Gastroesophageal sphincter (tissue), 4 donors: ENCODE data around the gene ZMIZ1. TPM values are rescaled to one million over a fixed set of nuclear protein-coding genes. Genes with fewer than 3 reads are reported as not detected.
A peak's percentile ranks its signal among the peaks of the same experiment; 100 is the strongest.

Source experiments
- ATAC-seq: fragments of 150-250 bp; one replicate; pipeline ENCODE4 v1.9.1; 2016; ENCODE audit warnings: mild to moderate bottlenecking, moderate library complexity
- H3K27ac ChIP-seq, 4 donors: fragments of 200-600 bp; sonication (generic) in 3 of 4; 1 replicate in 3 of 4; 2 replicates in 1 of 4; pipeline ENCODE4 v1.5.1; 2016 to 2019
- H3K27me3 ChIP-seq: fragments of 200-600 bp; sonication (generic); one replicate; pipeline ENCODE4 v1.5.1; 2019
- H3K36me3 ChIP-seq, 2 donors: fragments of 200-600 bp; sonication (generic); one replicate each; pipeline ENCODE4 v1.5.1; 2019; ENCODE audit warnings: control low read depth in 1 of 2
- H3K4me1 ChIP-seq, 3 donors: fragments of 200-600 bp; sonication (generic); 1 replicate in 2 of 3; 2 replicates in 1 of 3; pipeline ENCODE4 v1.5.1; 2016 to 2019; ENCODE audit warnings: control low read depth in 2 of 3
- H3K4me3 ChIP-seq, 2 donors: fragments of 200-600 bp; sonication (generic); one replicate each; pipeline ENCODE4 v1.5.1; 2019; ENCODE audit warnings: mild to moderate bottlenecking in 1 of 2, moderate library complexity in 1 of 2
- H3K9me3 ChIP-seq, 3 donors: fragments of 200-600 bp; sonication (generic); one replicate each; pipeline ENCODE4 v1.5.1; 2017 to 2019; ENCODE audit warnings: control low read depth in 2 of 3
- EP300 ChIP-seq: sonication (generic); formaldehyde crosslinking; IDR thresholded peaks from one replicate; pipeline ENCODE4 v1.6.1; 2017; ENCODE audit warnings: antibody characterized with exemption, mild to moderate bottlenecking
- POLR2A ChIP-seq, 2 donors: fragments of 450-650 bp; IDR thresholded peaks; one replicate each; pipeline ENCODE4 v1.6.1; 2017; ENCODE audit warnings: antibody characterized with exemption in 2 of 2, mild to moderate bottlenecking in 2 of 2, moderate library complexity in 1 of 2
- POLR2AphosphoS5 ChIP-seq: sonication (generic); formaldehyde crosslinking; IDR thresholded peaks from one replicate; pipeline ENCODE4 v1.6.1; 2017; ENCODE audit warnings: antibody characterized with exemption
- WGBS, 2 donors: methylation state at CpG; one replicate each; pipeline ENCODE4 v1.1.5; 2018; ENCODE audit warnings: low coverage in 1 of 2; 5-methylcytosine and 5-hydroxymethylcytosine counted together
- total RNA-seq, 4 donors: library from RNA; depleted of rRNA; stranded (reverse); fragments of >200 nt; gene quantifications; one replicate each; pipeline ENCODE4 v1.1.0, GENCODE V29; 2016
- TF ChIP-seq, protein P1 (sequence below), 4 experiments: fragments of 200-600 bp in 2 of 4; fragments of 450-650 bp in 2 of 4; sonication (generic) in 1 of 4; IDR thresholded peaks; one replicate each; pipeline ENCODE4 v1.5.1; 2017 to 2019; ENCODE audit warnings: antibody characterized with exemption in 4 of 4, mild to moderate bottlenecking in 2 of 4, moderate library complexity in 2 of 4

Gene ZMIZ1
- total RNA-seq, 4 donors from 2014 or later: 36.3 to 79.2 (median 67.1) TPM

DNA sequence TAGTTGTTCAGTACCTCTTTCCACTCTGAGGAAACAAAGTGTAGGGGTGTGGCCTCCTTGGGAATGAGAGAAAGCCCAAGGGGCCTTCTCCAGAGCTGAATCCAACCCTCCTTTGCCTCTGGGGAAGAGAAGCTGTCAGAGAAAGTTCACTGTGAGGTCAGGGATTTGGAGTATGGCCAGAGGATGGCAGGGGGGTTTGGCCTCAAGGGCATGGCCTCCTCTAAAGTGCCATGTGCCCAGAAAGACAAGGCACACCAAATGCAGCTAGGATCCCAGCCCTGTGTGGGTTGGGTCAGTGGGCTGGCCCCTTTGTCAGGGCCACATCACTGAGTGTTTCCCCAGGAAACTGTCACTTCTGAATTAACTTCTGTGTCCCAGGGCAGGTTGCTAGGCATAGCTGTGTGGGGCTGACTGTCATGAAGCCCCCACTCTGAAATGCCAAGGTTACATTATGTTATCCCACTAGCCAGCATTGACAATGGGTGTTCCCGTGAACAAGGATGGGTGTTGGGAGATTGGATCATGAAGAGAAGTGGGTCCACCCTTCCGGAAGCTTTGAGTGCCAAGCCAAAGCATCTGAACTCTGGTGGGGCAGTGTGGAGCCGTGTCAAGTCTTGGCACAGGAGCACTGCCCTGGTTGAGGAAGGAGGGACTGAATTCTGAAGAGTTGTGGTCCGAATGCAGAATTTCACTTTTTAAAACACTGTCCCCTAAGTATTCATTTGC, 123.3 kb downstream of the ZMIZ1 start:
- Histone ChIP-seq H3K27ac (peak overlapping the region in 3 of 4 donors; percentile 64 to 82 (median 66)), H3K36me3 (peaks cover 0 to 14% of the 10 kb centered on the region in 2 donors), H3K27me3 (no peaks in the 10 kb centered on the region), H3K4me1 (peaks cover 0 to 100% (median 47%) of the 10 kb centered on the region in 3 donors), H3K9me3 (no peaks in the 10 kb centered on the region), H3K4me3 (no peak overlapping the region)
- WGBS, 2 donors: 41 to 67% methylated on average over 2 to 4 of the region's 4 CpGs
- ATAC-seq: no peak
- TF ChIP-seq, protein P1, sequence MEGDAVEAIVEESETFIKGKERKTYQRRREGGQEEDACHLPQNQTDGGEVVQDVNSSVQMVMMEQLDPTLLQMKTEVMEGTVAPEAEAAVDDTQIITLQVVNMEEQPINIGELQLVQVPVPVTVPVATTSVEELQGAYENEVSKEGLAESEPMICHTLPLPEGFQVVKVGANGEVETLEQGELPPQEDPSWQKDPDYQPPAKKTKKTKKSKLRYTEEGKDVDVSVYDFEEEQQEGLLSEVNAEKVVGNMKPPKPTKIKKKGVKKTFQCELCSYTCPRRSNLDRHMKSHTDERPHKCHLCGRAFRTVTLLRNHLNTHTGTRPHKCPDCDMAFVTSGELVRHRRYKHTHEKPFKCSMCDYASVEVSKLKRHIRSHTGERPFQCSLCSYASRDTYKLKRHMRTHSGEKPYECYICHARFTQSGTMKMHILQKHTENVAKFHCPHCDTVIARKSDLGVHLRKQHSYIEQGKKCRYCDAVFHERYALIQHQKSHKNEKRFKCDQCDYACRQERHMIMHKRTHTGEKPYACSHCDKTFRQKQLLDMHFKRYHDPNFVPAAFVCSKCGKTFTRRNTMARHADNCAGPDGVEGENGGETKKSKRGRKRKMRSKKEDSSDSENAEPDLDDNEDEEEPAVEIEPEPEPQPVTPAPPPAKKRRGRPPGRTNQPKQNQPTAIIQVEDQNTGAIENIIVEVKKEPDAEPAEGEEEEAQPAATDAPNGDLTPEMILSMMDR (IDR thresholded peaks at IDR 0.05): no peak
- no peak for TF ChIP-seq POLR2AphosphoS5
- no peak for TF ChIP-seq EP300
- no peak for TF ChIP-seq POLR2A (IDR thresholded peaks at IDR 0.05)

DNA sequence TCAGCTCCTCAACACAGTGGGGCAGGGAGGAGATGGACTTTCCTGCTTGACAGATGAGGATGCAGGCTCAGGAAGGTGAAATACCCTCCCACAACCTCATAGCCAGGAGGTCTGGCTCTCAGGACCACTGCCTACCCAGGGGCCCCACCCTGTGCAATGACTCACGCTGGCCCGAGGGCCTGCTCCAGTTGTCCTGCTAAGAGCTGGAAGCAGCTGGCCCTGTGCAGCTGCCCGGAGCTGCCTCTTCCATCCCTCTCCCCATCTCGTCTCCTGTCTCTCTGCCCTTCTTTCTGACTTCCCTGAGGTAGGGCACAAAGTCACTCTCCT, 123.9 kb downstream of the ZMIZ1 start:
- no peak for ATAC-seq
- H3K9me3 ChIP-seq: no peaks in the 10 kb centered on the region
- H3K4me1 ChIP-seq: peaks cover 0 to 99% (median 43%) of the 10 kb centered on the region in 3 donors
- H3K27me3 ChIP-seq: no peaks in the 10 kb centered on the region
- no peak overlapping the region for H3K4me3 ChIP-seq
- peaks cover 0 to 11% of the 10 kb centered on the region in 2 donors for H3K36me3 ChIP-seq
- 36 to 50% methylated on average over 1 to 4 of the region's 4 CpGs for WGBS, 2 donors
- TF ChIP-seq EP300: no peak
- TF ChIP-seq POLR2AphosphoS5: no peak
- TF ChIP-seq POLR2A (IDR thresholded peaks at IDR 0.05): no peak
- TF ChIP-seq, protein P1 (IDR thresholded peaks at IDR 0.05): no peak
- peak overlapping the region in 3 of 4 donors; percentile 64 to 82 (median 66) for H3K27ac ChIP-seq

DNA sequence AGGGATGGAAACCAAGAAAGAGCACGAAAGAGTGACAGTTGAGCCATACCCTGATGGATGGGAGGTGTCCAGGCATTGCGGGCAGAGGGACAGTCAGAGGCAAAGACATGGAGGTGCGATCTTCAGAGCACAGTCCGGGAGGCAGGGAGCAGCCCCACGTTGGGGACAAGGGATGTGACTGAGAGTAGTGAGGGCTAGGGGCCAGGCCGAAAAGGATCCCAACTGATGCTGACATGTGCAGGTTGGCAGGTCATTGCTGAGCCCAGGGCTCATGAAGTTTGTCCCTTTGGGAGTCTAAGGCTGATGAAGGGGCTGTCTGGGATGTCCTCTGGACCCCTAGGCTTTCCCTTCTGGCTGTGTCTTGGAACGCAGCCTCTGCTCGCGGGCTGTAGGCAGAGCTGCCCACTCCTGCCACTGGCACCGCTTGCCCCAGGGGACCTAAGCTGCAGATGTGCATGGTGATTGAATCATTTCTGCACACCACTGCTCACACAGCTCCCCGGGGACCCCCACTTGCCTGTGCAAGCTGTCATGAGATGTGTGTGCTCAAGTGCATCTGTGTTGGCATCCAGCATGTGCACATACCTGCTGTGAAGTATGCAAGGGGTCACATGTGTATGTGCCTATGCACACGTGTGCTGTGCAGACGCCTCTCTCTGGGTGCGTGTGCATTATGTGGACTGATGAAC, 125.1 kb downstream of the ZMIZ1 start:
- H3K4me1 ChIP-seq: peaks cover 0 to 87% (median 35%) of the 10 kb centered on the region in 3 donors
- WGBS, 2 donors: 90% methylated on average over 4 to 6 of the region's 14 CpGs

DNA sequence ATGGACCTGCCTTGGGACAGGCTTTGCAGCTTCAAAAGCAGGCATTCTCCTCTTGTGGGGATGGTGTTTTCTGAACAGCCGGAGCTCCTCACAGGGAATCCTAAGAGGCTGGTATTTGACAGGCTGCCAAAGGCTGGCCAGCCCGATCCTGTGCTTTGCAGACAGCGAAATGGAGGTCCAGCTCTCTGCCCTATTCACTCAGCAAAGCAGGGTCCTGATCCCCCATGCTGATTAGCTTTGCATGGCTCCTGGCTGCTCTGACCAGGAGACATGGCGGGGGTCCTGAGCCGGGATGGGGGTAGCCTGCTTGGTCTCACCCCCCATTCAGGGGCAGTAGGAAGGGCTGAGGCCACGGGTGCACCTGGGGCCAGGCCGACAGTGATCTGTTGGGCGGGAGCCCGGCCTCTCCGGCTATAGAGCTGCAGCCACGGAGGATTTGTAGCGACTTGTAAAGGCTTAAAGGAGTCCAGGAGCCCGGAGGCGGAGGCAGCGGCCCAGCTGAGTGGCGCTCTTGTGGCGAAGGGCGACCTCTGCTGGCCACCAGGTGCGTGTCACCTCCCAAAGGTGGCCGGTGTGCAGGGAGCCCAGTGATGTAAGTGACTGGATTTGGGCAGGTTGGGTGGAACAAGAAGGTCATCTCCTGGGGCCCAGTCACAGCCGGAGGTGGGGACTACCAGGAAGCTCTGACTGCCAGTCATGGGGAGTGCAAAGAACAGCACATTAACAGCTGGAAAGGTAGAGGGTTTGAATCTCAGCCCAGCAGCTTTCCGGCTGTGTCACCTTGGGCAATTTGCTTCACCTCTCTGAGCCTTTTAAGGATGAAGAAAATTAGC, 126.5 kb downstream of the ZMIZ1 start:
- Histone ChIP-seq H3K4me3 (no peak overlapping the region), H3K27ac (peak overlapping the region; percentile 19 to 83 (median 82)), H3K9me3 (no peaks in the 10 kb centered on the region), H3K36me3 (peaks cover 0 to 12% of the 10 kb centered on the region in 2 donors), H3K27me3 (no peaks in the 10 kb centered on the region), H3K4me1 (peaks cover 0 to 73% (median 31%) of the 10 kb centered on the region in 3 donors)
- ATAC-seq: peak; percentile 82
- WGBS, 2 donors: 7 to 86% methylated on average over 1 to 3 of the region's 22 CpGs
- TF ChIP-seq EP300: no peak
- TF ChIP-seq, protein P1 (IDR thresholded peaks at IDR 0.05): peak in 3 of 4 experiments; percentile 97 to 99 (median 98)
- no peak for TF ChIP-seq POLR2A (IDR thresholded peaks at IDR 0.05)
- peak; percentile 65 for TF ChIP-seq POLR2AphosphoS5

More for the DNA sequence above, 125.1 kb downstream of the ZMIZ1 start:
- ATAC-seq: no peak
- H3K27ac ChIP-seq: peak overlapping the region in 3 of 4 donors; percentile 26 to 82 (median 82)
- no peaks in the 10 kb centered on the region for H3K9me3 ChIP-seq
- H3K4me3 ChIP-seq: no peak overlapping the region
- TF ChIP-seq POLR2A (IDR thresholded peaks at IDR 0.05) (no peak), POLR2AphosphoS5 (no peak), EP300 (no peak)
- TF ChIP-seq, protein P1 (IDR thresholded peaks at IDR 0.05): no peak
- peaks cover 0 to 8% of the 10 kb centered on the region in 2 donors for H3K36me3 ChIP-seq
- H3K27me3 ChIP-seq: no peaks in the 10 kb centered on the region
